Measurements from ENCODE around the gene GABRA5. TPM values are rescaled to one million over a fixed set of nuclear protein-coding genes. Genes with fewer than 3 reads are reported as not detected.

Gene GABRA5
- total RNA-seq, 1 experiment from 2014 or later: not detected

GRCh38 chr15:26873846-26874245 lies 7.0 kb downstream of the GABRA5 start:
- Mint-ChIP-seq H3K27ac (ENCODE audit: unreplicated experiment) (no peak overlapping the region), H3K27me3 (ENCODE audit: insufficient read depth, unreplicated experiment) (peaks cover 3% of the 10 kb centered on the region), H3K4me1 (ENCODE audit: low read depth, unreplicated experiment) (no peaks in the 10 kb centered on the region), H3K36me3 (ENCODE audit: insufficient read depth, unreplicated experiment) (no peaks in the 10 kb centered on the region), H3K9me3 (ENCODE audit: unreplicated experiment) (no peaks in the 10 kb centered on the region), H3K4me3 (ENCODE audit: unreplicated experiment) (no peak overlapping the region)
- Histone ChIP-seq H3K4me1 (no peaks in the 10 kb centered on the region), H3K9me3 (no peaks in the 10 kb centered on the region), H3K4me3 (ENCODE audit: low read depth, low read length) (no peak overlapping the region), H3K27me3 (replicated peaks; ENCODE audit: control insufficient read depth, insufficient read depth, low read length) (no peaks in the 10 kb centered on the region), H3K36me3 (ENCODE audit: control insufficient read depth, insufficient read depth, low read length) (no peaks in the 10 kb centered on the region)
- no peak for TF ChIP-seq CTCF (IDR thresholded peaks at IDR 0.05; ENCODE audit: insufficient read depth in 1 of 2, low read depth in 1 of 2, low read length in 1 of 2, severe bottlenecking in 1 of 2, unreplicated experiment in 1 of 2)
- POLR2A ChIA-PET: no interaction called here
- intact Hi-C loops (cut with micrococcal nuclease; ENCODE audit: unreplicated experiment): no loop called here
- no TSS peak for BruUV-seq (replicated peaks)
- DNase-seq: no peak
- CTCF ChIA-PET: no interaction called here

GRCh38 chr15:26874774-26875475 lies 8.1 kb downstream of the GABRA5 start:
- H3K27me3 ChIP-seq (replicated peaks; ENCODE audit: control insufficient read depth, insufficient read depth, low read length): no peaks in the 10 kb centered on the region
- TF ChIP-seq CTCF (IDR thresholded peaks at IDR 0.05; ENCODE audit: insufficient read depth in 1 of 2, low read depth in 1 of 2, low read length in 1 of 2, severe bottlenecking in 1 of 2, unreplicated experiment in 1 of 2): no peak
- no peaks in the 10 kb centered on the region for H3K36me3 ChIP-seq (ENCODE audit: control insufficient read depth, insufficient read depth, low read length)
- intact Hi-C loops (cut with micrococcal nuclease; ENCODE audit: unreplicated experiment): no loop called here
- H3K4me3 ChIP-seq (ENCODE audit: low read depth, low read length): no peak overlapping the region
- H3K4me1 ChIP-seq: no peaks in the 10 kb centered on the region
- Mint-ChIP-seq H3K27ac (ENCODE audit: unreplicated experiment) (no peak overlapping the region), H3K9me3 (ENCODE audit: unreplicated experiment) (no peaks in the 10 kb centered on the region), H3K27me3 (ENCODE audit: insufficient read depth, unreplicated experiment) (peaks cover 3% of the 10 kb centered on the region), H3K4me1 (ENCODE audit: low read depth, unreplicated experiment) (no peaks in the 10 kb centered on the region), H3K4me3 (ENCODE audit: unreplicated experiment) (no peak overlapping the region), H3K36me3 (ENCODE audit: insufficient read depth, unreplicated experiment) (no peaks in the 10 kb centered on the region)
- no peak for DNase-seq
- ChIA-PET CTCF (no interaction called here), POLR2A (no interaction called here)
- H3K9me3 ChIP-seq: no peaks in the 10 kb centered on the region
- BruUV-seq (replicated peaks): no TSS peak

GRCh38 chr15:26875476-26875850 lies 8.6 kb downstream of the GABRA5 start:
- Mint-ChIP-seq H3K4me1 (ENCODE audit: low read depth, unreplicated experiment) (no peaks in the 10 kb centered on the region), H3K4me3 (ENCODE audit: unreplicated experiment) (no peak overlapping the region), H3K9me3 (ENCODE audit: unreplicated experiment) (no peaks in the 10 kb centered on the region), H3K27ac (ENCODE audit: unreplicated experiment) (no peak overlapping the region), H3K27me3 (ENCODE audit: insufficient read depth, unreplicated experiment) (peaks cover 3% of the 10 kb centered on the region), H3K36me3 (ENCODE audit: insufficient read depth, unreplicated experiment) (no peaks in the 10 kb centered on the region)
- intact Hi-C loops (cut with micrococcal nuclease; ENCODE audit: unreplicated experiment): no loop called here
- no TSS peak for BruUV-seq (replicated peaks)
- no peaks in the 10 kb centered on the region for H3K9me3 ChIP-seq
- no peak for TF ChIP-seq CTCF (IDR thresholded peaks at IDR 0.05; ENCODE audit: insufficient read depth in 1 of 2, low read depth in 1 of 2, low read length in 1 of 2, severe bottlenecking in 1 of 2, unreplicated experiment in 1 of 2)
- no peak overlapping the region for H3K4me3 ChIP-seq (ENCODE audit: low read depth, low read length)
- ChIA-PET POLR2A (no interaction called here), CTCF (no interaction called here)
- DNase-seq: no peak
- no peaks in the 10 kb centered on the region for H3K36me3 ChIP-seq (ENCODE audit: control insufficient read depth, insufficient read depth, low read length)
- H3K4me1 ChIP-seq: no peaks in the 10 kb centered on the region
- no peaks in the 10 kb centered on the region for H3K27me3 ChIP-seq (replicated peaks; ENCODE audit: control insufficient read depth, insufficient read depth, low read length)

Measured in Caco-2 (cell line).